ENCODE measurements around the gene EBF3.

EBF3 gene

GRCh38 chr10:129955601-129956285 lies 8.3 kb downstream of the EBF3 start:
- peak; percentile 53 to 80 for DNase-seq (ENCODE audit: low read depth in 2 of 2)

GRCh38 chr10:129954492-129955315 lies 9.4 kb downstream of the EBF3 start:
- H3K4me3 ChIP-seq (replicated peaks in 1 of 2; ENCODE audit: low read depth in 2 of 2, low read length in 2 of 2): peak overlapping the region in 1 of 2 donors; percentile 35

More at GRCh38 chr10:129955601-129956285, 8.3 kb downstream of the EBF3 start:
- TF ChIP-seq CTCF (IDR thresholded peaks at IDR 0.05; ENCODE audit: low read depth, low read length): peak; percentile 14
- H3K4me3 ChIP-seq (replicated peaks in 1 of 2; ENCODE audit: low read depth in 2 of 2, low read length in 2 of 2): peak overlapping the region in 1 of 2 donors; percentile 0

DNA sequence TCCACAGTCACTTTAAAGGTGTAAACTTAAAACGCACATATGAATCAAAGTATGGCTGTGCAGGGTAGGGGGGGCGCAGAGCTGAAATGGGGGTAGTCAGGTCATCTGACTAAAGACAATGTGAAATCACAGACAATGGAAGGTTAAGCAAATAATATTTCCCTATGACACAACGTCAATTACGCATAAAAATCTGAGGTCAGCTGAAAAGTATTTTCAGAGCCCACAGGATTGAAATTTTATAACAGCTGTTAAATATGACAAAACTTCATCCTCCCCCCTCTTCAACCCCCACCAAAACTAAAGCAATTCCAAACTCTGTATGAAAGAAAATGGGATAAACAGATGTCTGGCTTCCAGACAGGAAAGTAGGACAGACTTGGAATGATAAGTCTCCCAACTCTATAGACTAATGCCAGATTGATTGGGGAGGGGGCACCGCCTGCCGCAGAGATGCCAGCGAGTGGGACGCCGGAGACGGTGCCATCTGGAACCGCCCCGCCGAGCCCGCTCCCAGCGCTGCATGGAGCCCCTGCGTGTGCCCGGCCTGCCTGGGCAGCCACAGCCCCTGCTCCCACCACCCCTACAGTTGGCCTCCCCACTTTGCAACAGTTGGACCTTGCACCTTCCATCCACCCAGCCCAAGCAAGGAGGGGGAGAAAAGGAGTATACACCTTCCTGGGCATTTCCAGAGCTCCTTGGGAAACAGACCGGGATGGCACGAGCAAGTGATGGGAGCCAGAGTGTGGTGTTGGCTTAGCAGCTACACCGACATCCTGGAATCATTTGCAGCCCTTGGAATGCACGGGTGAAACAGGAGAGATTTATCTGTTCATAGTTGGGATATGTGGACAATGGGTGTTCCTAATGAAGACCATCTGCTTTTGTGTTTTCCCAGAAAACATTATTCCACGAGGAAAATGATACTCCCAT lies 10.7 kb downstream of the EBF3 start:
- TF ChIP-seq CTCF (IDR thresholded peaks at IDR 0.05; ENCODE audit: low read depth, low read length): no peak
- DNase-seq (ENCODE audit: low read depth in 2 of 2): peak; percentile 77 to 94
- peak overlapping the region in 1 of 2 donors; percentile 39 for H3K4me3 ChIP-seq (replicated peaks in 1 of 2; ENCODE audit: low read depth in 2 of 2, low read length in 2 of 2)

More at GRCh38 chr10:129954492-129955315, 9.4 kb downstream of the EBF3 start:
- peak; percentile 20 to 68 for DNase-seq (ENCODE audit: low read depth in 2 of 2)
- no peak for TF ChIP-seq CTCF (IDR thresholded peaks at IDR 0.05; ENCODE audit: low read depth, low read length)

DNA sequence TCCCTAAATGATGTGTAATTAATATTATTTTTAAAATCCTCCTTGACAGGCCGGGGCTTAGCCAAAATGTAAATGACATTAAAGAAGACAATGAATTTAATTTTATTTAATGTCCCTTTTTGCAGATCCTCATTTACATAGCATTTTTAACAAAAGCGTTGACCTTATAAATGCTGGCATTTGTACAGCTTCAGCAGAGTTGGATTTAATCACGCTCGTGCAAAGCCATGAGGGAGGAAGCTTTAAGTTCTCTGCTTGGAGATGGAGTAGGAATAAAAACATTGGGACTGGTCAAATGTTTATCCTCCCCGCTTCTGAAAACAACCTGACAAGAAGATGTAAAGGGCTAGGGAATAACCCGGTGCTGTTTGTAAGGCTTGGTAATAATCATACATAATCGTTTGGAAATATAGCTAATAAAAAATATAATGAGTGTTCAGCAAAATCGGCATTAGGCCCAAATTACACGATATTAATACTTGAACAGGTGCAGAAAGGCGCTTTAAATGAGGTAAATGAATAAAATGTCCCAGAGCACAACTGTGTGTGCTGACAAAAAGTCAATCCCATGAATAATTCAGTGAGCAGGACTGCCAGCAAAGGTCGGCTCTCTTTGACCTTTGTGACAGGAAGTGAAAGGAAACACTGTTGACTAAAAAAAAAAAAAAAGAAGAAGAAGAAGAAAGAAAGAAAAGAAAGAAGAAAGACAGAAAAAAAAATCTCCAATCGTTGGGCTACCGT lies 11.5 kb downstream of the EBF3 start:
- H3K4me3 ChIP-seq (replicated peaks in 1 of 2; ENCODE audit: low read depth in 2 of 2, low read length in 2 of 2): no peak overlapping the region
- no peak for TF ChIP-seq CTCF (IDR thresholded peaks at IDR 0.05; ENCODE audit: low read depth, low read length)
- DNase-seq (ENCODE audit: low read depth in 2 of 2): peak in 1 of 2 donors; percentile 16

DNA sequence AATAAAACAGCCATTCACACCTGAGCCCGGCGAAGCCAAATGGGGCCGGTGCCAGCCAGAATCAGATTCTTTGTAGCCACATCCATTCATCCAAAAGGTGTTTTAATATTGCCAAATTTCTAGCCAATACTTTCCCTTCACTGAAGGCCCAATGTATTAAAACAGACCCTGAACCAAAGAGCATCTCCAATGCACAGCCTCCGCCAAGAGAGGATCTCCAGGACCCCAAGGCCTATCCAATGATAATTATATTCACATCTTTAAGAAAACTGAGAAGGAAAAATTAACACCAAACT lies 12.2 kb downstream of the EBF3 start:
- no peak overlapping the region for H3K4me3 ChIP-seq (replicated peaks in 1 of 2; ENCODE audit: low read depth in 2 of 2, low read length in 2 of 2)
- no peak for DNase-seq (ENCODE audit: low read depth in 2 of 2)
- TF ChIP-seq CTCF (IDR thresholded peaks at IDR 0.05; ENCODE audit: low read depth, low read length): no peak

Data from cardiac fibroblast (primary cell).